Loucy (cell line): ENCODE results near the gene ADARB1.

Experiments
- EZH2phosphoT487 ChIP-seq: fragments of 200-600 bp; IDR thresholded peaks from 2 replicates; pipeline ENCODE4 v1.6.1; 2018; ENCODE audit warnings: antibody characterized with exemption, mild to moderate bottlenecking, moderate library complexity, borderline replicate concordance
- TF ChIP-seq, protein P1 (sequence below): fragments of 200-600 bp; sonication (generic); conservative IDR thresholded peaks from 2 replicates; pipeline ENCODE4 v1.5.1; 2014; ENCODE audit warnings: mild to moderate bottlenecking, antibody characterized with exemption, low read length

DNA sequence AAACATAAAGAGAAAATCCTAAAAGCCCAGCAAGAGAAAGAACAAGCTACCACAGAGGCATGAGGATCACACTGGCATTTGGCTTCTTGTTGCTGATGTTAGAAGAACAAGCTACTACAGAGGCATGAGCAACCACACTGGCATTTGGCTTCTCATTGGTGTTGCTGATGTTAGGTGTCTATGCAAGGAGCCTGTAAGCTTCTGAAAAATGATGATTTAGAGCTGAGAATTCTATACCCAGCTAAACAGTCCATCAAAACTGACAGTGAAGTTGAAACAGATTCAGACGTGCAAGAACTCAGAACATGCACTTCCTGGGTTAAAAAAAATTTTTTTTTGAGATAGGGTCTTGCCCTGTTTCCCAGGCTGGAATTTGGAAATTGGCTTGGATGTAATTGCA is 37.8 kb upstream of the ADARB1 start:
- TF ChIP-seq, protein P1, sequence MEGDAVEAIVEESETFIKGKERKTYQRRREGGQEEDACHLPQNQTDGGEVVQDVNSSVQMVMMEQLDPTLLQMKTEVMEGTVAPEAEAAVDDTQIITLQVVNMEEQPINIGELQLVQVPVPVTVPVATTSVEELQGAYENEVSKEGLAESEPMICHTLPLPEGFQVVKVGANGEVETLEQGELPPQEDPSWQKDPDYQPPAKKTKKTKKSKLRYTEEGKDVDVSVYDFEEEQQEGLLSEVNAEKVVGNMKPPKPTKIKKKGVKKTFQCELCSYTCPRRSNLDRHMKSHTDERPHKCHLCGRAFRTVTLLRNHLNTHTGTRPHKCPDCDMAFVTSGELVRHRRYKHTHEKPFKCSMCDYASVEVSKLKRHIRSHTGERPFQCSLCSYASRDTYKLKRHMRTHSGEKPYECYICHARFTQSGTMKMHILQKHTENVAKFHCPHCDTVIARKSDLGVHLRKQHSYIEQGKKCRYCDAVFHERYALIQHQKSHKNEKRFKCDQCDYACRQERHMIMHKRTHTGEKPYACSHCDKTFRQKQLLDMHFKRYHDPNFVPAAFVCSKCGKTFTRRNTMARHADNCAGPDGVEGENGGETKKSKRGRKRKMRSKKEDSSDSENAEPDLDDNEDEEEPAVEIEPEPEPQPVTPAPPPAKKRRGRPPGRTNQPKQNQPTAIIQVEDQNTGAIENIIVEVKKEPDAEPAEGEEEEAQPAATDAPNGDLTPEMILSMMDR: no peak
- TF ChIP-seq EZH2phosphoT487: no peak
